Stimulated activated CD8-positive, alpha-beta memory T cell treated with anti-CD3 and anti-CD28 coated beads, Interleukin-7, amount 100 ng/mL, for 48 hours (primary cell): Measurements from ENCODE around the gene OR6C65.
"Not testable (repeated sequence)": the region's sequence is repeated elsewhere in the genome, so short reads cannot be mapped to it uniquely, and the experiment has no call there.

ENCODE experiments used
- DNase-seq, 2 donors: peaks; one replicate each; pipeline ENCODE4 v3.0.0-alpha.2; 2020; ENCODE audit warnings: low read depth in 1 of 2; ENCODE audit errors: extremely low read depth in 1 of 2

Gene OR6C65

GRCh38 chr12:55400229-55400628 is at the start of gene OR6C65:
TSS of gene OR6C65 (plus strand) at chr12:55400529. CDS start at chr12:55400529, 0 bp downstream.
- no peak for DNase-seq

- not testable (repeated sequence) for DNase-seq
Observed at GRCh38 chr12:55355338-55355737, 45.0 kb upstream of the OR6C65 start.

- DNase-seq = no peak
Observed at GRCh38 chr12:55362675-55363074, 37.7 kb upstream of the OR6C65 start, which contains the start of gene OR6C75. TSS of gene OR6C75 (plus strand) at chr12:55362975. CDS start at chr12:55365111, 2,136 bp downstream.

GRCh38 chr12:55365086-55365485 is 35.2 kb upstream of the OR6C65 start:
- no peak for DNase-seq

- no peak for DNase-seq
Observed at GRCh38 chr12:55372521-55372920, 27.8 kb upstream of the OR6C65 start.

GRCh38 chr12:55385891-55386290 is 14.4 kb upstream of the OR6C65 start:
- DNase-seq = no peak

GRCh38 chr12:55392032-55392795 is 8.1 kb upstream of the OR6C65 start:
- DNase-seq = no peak

- no peak for DNase-seq
Observed at GRCh38 chr12:55396326-55396725, 4.0 kb upstream of the OR6C65 start.

- DNase-seq = no peak
Observed at GRCh38 chr12:55407866-55408265, 7.5 kb downstream of the OR6C65 start.

GRCh38 chr12:55409133-55409532 is 8.8 kb downstream of the OR6C65 start:
- not testable (repeated sequence) for DNase-seq

- DNase-seq = not testable (repeated sequence)
Observed at GRCh38 chr12:55412138-55412537, 11.8 kb downstream of the OR6C65 start.

- not testable (repeated sequence) for DNase-seq
Observed at GRCh38 chr12:55413498-55414388, 13.4 kb downstream of the OR6C65 start.

GRCh38 chr12:55414396-55414823 is 14.1 kb downstream of the OR6C65 start:
- DNase-seq = not testable (repeated sequence)

- DNase-seq = not testable (repeated sequence)
Observed at GRCh38 chr12:55414889-55415288, 14.6 kb downstream of the OR6C65 start.

GRCh38 chr12:55416961-55417360 is 16.6 kb downstream of the OR6C65 start:
- DNase-seq = no peak

- no peak for DNase-seq
Observed at GRCh38 chr12:55420307-55420962, 20.1 kb downstream of the OR6C65 start.

GRCh38 chr12:55425954-55426353 is 25.6 kb downstream of the OR6C65 start, which contains the start of gene OR6C76:
TSS of gene OR6C76 (plus strand) at chr12:55426254. CDS start at chr12:55426254, 0 bp downstream.
- DNase-seq = no peak

- no peak for DNase-seq
Observed at GRCh38 chr12:55428331-55429243, 28.3 kb downstream of the OR6C65 start.

GRCh38 chr12:55441233-55441632 is 40.9 kb downstream of the OR6C65 start:
- DNase-seq = not testable (repeated sequence)

GRCh38 chr12:55443776-55444175 is 43.4 kb downstream of the OR6C65 start, which contains the start of gene OR6C2:
TSS of gene OR6C2 (plus strand) at chr12:55444076. CDS start at chr12:55452214, 8,138 bp downstream.
- no peak for DNase-seq
